Suprapubic skin (tissue), 4 donors: ENCODE results near the gene ARHGEF12. TPM values are rescaled to one million over a fixed set of nuclear protein-coding genes. Genes with fewer than 3 reads are reported as not detected.

Source experiments
- DNase-seq, 2 donors: peaks; one replicate each; pipeline ENCODE4 v3.0.0-alpha.2; 2019; ENCODE audit warnings: low spot score in 2 of 2
- H3K27ac ChIP-seq: fragments of 200-600 bp; sonication (generic); one replicate; pipeline ENCODE4 v1.5.1; 2019
- H3K27me3 ChIP-seq: fragments of 200-600 bp; sonication (generic); one replicate; pipeline ENCODE4 v1.5.1; 2019
- H3K36me3 ChIP-seq: fragments of 200-600 bp; sonication (generic); one replicate; pipeline ENCODE4 v1.5.1; 2019
- H3K4me1 ChIP-seq: fragments of 200-600 bp; sonication (generic); one replicate; pipeline ENCODE4 v1.5.1; 2019
- H3K4me3 ChIP-seq: fragments of 200-600 bp; sonication (generic); one replicate; pipeline ENCODE4 v1.5.1; 2019; ENCODE audit warnings: mild to moderate bottlenecking
- H3K9me3 ChIP-seq: fragments of 200-600 bp; sonication (generic); one replicate; pipeline ENCODE4 v1.5.1; 2019
- EP300 ChIP-seq: sonication (generic); formaldehyde crosslinking; IDR thresholded peaks from one replicate; pipeline ENCODE4 v1.6.1; 2017; ENCODE audit warnings: antibody characterized with exemption
- POLR2A ChIP-seq, 2 donors: fragments of 450-650 bp; IDR thresholded peaks; one replicate each; pipeline ENCODE4 v1.6.1; 2017; ENCODE audit warnings: antibody characterized with exemption in 2 of 2, mild to moderate bottlenecking in 2 of 2, moderate library complexity in 2 of 2
- POLR2AphosphoS5 ChIP-seq, 3 donors: sonication (generic); formaldehyde crosslinking; IDR thresholded peaks; one replicate each; pipeline ENCODE4 v1.6.1; 2017; ENCODE audit warnings: antibody characterized with exemption in 3 of 3
- WGBS: methylation state at CpG from one replicate; pipeline ENCODE4 v1.1.5; 2018; 5-methylcytosine and 5-hydroxymethylcytosine counted together
- total RNA-seq, 4 donors: library from RNA; depleted of rRNA; stranded (reverse); fragments of >200 nt; gene quantifications; one replicate each; pipeline ENCODE4 v1.1.0, GENCODE V29; 2016
- TF ChIP-seq, protein P1 (sequence below), 2 donors: fragments of 200-600 bp in 1 of 2; fragments of 450-650 bp in 1 of 2; sonication (generic) in 1 of 2; IDR thresholded peaks; one replicate each; pipeline ENCODE4 v1.5.1; 2016 to 2019; ENCODE audit warnings: antibody characterized with exemption in 2 of 2, mild to moderate bottlenecking in 1 of 2, moderate library complexity in 1 of 2

The ARHGEF12 gene
- total RNA-seq, 4 donors from 2014 or later = 107 to 222 (median 138) TPM

DNA sequence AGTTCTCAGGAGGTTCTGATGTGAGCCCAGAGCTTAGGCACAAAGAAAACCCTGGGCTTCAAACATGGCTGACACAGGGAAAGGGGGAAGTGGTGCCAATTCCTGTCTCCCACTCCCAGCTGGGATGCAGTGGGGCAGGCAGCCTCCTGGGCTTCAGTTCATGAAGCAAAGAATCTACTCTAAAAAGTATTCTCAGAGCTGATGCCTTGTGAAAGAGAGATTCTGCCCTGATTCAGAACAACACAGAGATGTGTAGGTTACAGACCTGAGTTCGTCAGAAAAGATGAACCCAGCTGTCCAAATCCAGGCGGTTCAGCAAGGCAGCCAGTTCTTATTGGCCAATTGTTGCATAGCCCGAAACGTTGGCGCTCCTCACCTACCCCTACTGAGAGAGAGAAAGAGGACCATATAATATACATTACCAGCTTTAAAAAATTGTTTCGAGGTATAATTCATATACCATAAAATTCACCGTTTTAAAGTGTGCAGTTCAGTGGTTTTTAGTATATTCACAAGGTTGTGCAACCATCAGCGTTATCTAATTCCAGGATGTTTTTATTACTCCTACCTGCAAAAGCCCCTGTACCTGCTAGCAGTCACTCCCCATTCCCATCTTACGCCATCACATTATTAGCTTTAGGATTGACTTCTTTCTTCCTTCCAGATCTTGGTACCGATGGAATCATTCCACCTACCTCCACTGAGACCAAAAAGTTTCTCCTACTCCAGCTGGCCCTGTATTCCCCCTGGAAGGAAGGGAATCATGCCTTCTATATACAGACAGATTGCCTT, 18.3 kb upstream of the ARHGEF12 start:
- no peaks in the 10 kb centered on the region for H3K27me3 ChIP-seq
- DNase-seq = no peak
- H3K27ac ChIP-seq = peak overlapping the region; percentile 87
- TF ChIP-seq POLR2AphosphoS5 (IDR thresholded peaks at IDR 0.05) = no peak
- TF ChIP-seq, protein P1, sequence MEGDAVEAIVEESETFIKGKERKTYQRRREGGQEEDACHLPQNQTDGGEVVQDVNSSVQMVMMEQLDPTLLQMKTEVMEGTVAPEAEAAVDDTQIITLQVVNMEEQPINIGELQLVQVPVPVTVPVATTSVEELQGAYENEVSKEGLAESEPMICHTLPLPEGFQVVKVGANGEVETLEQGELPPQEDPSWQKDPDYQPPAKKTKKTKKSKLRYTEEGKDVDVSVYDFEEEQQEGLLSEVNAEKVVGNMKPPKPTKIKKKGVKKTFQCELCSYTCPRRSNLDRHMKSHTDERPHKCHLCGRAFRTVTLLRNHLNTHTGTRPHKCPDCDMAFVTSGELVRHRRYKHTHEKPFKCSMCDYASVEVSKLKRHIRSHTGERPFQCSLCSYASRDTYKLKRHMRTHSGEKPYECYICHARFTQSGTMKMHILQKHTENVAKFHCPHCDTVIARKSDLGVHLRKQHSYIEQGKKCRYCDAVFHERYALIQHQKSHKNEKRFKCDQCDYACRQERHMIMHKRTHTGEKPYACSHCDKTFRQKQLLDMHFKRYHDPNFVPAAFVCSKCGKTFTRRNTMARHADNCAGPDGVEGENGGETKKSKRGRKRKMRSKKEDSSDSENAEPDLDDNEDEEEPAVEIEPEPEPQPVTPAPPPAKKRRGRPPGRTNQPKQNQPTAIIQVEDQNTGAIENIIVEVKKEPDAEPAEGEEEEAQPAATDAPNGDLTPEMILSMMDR (IDR thresholded peaks at IDR 0.05) = no peak
- TF ChIP-seq EP300 = no peak
- no peak for TF ChIP-seq POLR2A (IDR thresholded peaks at IDR 0.05)
- peaks cover 39% of the 10 kb centered on the region for H3K4me1 ChIP-seq
- 78% methylated on average over 10 of the region's 10 CpGs for WGBS
- H3K36me3 ChIP-seq = no peaks in the 10 kb centered on the region
- no peaks in the 10 kb centered on the region for H3K9me3 ChIP-seq
- no peak overlapping the region for H3K4me3 ChIP-seq

DNA sequence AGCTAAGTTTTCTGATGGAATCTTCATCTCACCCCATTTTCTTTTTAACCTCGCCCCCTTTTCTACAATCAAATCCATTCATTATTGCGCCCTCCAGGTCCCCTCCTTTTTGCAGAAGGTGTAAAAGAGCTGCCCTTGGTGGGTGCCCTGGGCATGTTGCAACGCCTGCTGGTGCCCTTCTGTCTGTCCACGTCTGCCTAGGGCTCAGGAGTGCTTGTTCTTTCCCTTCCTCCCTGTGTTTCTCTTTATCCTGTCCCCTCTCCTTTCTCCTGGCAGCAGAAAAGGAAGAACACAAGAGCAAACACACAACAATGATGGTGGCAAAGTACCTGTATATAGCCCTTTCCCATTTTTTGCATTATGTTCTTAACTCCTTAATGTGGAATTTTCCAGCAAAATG, 17.3 kb upstream of the ARHGEF12 start:
- Histone ChIP-seq H3K4me3 (no peak overlapping the region), H3K27me3 (no peaks in the 10 kb centered on the region), H3K4me1 (peaks cover 37% of the 10 kb centered on the region), H3K36me3 (no peaks in the 10 kb centered on the region), H3K9me3 (no peaks in the 10 kb centered on the region), H3K27ac (no peak overlapping the region)
- DNase-seq = no peak
- 60% methylated on average over 4 of the region's 4 CpGs for WGBS
- TF ChIP-seq POLR2A (IDR thresholded peaks at IDR 0.05) (no peak), EP300 (no peak), POLR2AphosphoS5 (IDR thresholded peaks at IDR 0.05) (no peak)
- TF ChIP-seq, protein P1 (IDR thresholded peaks at IDR 0.05) = no peak

DNA sequence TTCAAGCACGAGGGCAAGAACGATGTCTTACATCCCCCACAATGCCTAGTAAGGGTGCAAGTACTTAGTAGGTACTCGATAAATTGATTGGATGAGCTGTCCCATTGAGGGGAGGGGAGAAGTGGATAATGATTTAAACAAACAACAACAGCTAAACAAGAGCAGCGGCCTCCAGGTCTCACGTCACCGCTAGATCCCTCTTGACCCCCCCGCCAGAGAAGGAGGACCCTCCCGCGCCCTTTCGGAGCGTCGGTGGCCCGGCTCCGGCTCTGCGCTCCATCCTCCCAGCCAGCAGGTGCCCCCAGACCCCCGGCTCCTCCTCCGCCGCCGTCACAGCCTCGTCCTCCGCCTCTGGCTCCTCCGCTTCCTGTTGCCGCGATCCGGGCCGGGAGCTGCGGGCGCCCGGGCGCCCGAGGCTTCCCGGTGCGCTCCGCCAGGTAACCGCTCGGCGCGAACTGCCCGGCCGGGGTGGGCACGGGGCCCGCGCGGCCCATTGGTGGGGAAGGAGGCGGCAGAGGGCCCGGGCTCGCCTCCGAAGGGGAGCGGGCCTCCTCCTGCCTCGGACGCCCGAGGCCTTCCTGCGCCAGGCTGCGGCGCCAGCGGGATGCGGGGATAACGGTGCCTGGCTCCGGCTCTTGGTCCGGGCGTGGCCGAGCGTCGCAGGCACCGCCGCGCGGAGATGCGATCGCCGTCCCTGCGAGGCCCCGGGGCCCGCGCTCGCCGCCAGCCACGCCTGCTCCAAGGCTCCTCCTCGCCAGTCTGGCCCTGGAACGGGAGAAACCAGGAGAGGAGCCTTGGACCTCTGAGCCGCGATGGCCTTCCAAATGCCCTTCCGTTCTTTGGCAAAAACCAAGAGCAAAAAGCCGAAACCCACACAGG, 11.0 kb upstream of the ARHGEF12 start, which contains the start of gene TLCD5:
Gene TLCD5 (plus strand): TSS at position 368 of the 879 bp plus-strand sequence. CDS start 2,143 bp downstream, outside the sequence.
- Histone ChIP-seq H3K9me3 (no peaks in the 10 kb centered on the region), H3K27ac (peak within 1 kb of the TSS; percentile 92), H3K4me3 (peak within 1 kb of the TSS; percentile 88), H3K36me3 (peaks cover 1% of the 10 kb centered on the region), H3K27me3 (no peaks in the 10 kb centered on the region), H3K4me1 (peaks cover 28% of the 10 kb centered on the region)
- 2% methylated on average over 21 of the region's 84 CpGs for WGBS
- no peak for DNase-seq
- TF ChIP-seq EP300 (no peak), POLR2A (IDR thresholded peaks at IDR 0.05) (peak in 1 of 2 donors; percentile 49)

- Histone ChIP-seq H3K9me3 (no peaks in the 10 kb centered on the region), H3K27ac (no peak overlapping the region), H3K4me1 (peaks cover 28% of the 10 kb centered on the region), H3K4me3 (peak overlapping the region; percentile 88), H3K27me3 (no peaks in the 10 kb centered on the region), H3K36me3 (peaks cover 6% of the 10 kb centered on the region)
- WGBS = 73% methylated on average over 3 of the region's 3 CpGs
- no peak for DNase-seq
- TF ChIP-seq POLR2AphosphoS5 (IDR thresholded peaks at IDR 0.05) = no peak
- no peak for TF ChIP-seq POLR2A (IDR thresholded peaks at IDR 0.05)
- no peak for TF ChIP-seq EP300
- TF ChIP-seq, protein P1 (IDR thresholded peaks at IDR 0.05) = no peak
Measured at GRCh38 chr11:120326228-120326627, 10.0 kb upstream of the ARHGEF12 start.

DNA sequence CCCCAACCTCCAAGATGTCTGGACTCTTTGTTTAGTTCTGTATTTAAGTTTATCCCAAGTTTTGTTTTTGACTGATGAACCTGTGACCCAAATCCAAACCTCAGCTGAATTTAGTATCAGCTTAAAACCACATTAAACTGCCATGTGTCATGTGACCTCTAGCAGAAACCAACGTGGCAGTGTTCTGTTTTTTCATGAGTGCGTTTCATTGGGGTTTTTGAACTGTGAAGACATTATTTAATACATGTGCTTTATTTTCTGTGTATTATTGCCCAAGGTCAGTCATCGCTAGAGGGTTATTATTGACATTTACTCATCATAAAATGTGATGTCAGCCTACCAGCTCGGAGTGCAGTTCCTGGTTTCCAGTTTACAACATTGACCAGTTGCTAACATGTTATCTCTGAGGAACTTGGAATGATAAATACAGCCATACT, 9.3 kb upstream of the ARHGEF12 start:
- Histone ChIP-seq H3K27me3 (no peaks in the 10 kb centered on the region), H3K27ac (no peak overlapping the region)
- 57% methylated on average over 4 of the region's 4 CpGs for WGBS

More for the DNA sequence above, 9.3 kb upstream of the ARHGEF12 start:
- no peak for DNase-seq
- Histone ChIP-seq H3K4me1 (peaks cover 31% of the 10 kb centered on the region), H3K9me3 (no peaks in the 10 kb centered on the region), H3K36me3 (peaks cover 6% of the 10 kb centered on the region), H3K4me3 (no peak overlapping the region)
- no peak for TF ChIP-seq EP300
- TF ChIP-seq, protein P1 (IDR thresholded peaks at IDR 0.05) = no peak
- no peak for TF ChIP-seq POLR2AphosphoS5 (IDR thresholded peaks at IDR 0.05)
- TF ChIP-seq POLR2A (IDR thresholded peaks at IDR 0.05) = no peak
